ENCODE results near the gene ANKRD66. TPM values are rescaled to one million over a fixed set of nuclear protein-coding genes. Genes with fewer than 3 reads are reported as not detected.

ANKRD66 gene
- total RNA-seq, 1 experiment from 2014 or later = not detected

GRCh38 chr6:46748940-46749503, 2.3 kb downstream of the ANKRD66 start:
- no peak overlapping the region for H3K9ac ChIP-seq (ENCODE audit: extremely low read depth, insufficient read length, low read length)
- no peak overlapping the region for H3K14ac ChIP-seq (ENCODE audit: insufficient read depth, low read length)
- H2AK5ac ChIP-seq (ENCODE audit: insufficient read length, low read length) = no peak overlapping the region
- no peaks in the 10 kb centered on the region for H3K23me2 ChIP-seq (ENCODE audit: insufficient read length, low read depth, low read length, poor library complexity, severe bottlenecking)
- H3K23ac ChIP-seq (ENCODE audit: insufficient read length, low read depth, low read length) = no peak overlapping the region
- H2BK120ac ChIP-seq (ENCODE audit: low read depth, low read length, poor library complexity, severe bottlenecking) = no peak overlapping the region
- no peaks in the 10 kb centered on the region for H3K27me3 ChIP-seq (ENCODE audit: insufficient read depth, low read length)
- no peak overlapping the region for H2AFZ ChIP-seq (ENCODE audit: low read length)
- no peak overlapping the region for H3K56ac ChIP-seq (ENCODE audit: insufficient read length, low read depth, low read length)
- no peak overlapping the region for H3K4me2 ChIP-seq (ENCODE audit: insufficient read depth, insufficient read length, low read length)
- Mint-ChIP-seq H3K4me3 (no peak overlapping the region), H3K36me3 (ENCODE audit: insufficient read depth in 1 of 3, low read depth in 3 of 3) (no peaks in the 10 kb centered on the region), H3K27ac (peak overlapping the region in 2 of 3 experiments; percentile 9 to 95; a peak in 1 of 7 replicates), H3K27me3 (ENCODE audit: low read depth) (peaks cover 18% of the 10 kb centered on the region), H3K4me1 (peaks cover 18 to 19% of the 10 kb centered on the region in 2 experiments), H3K9me3 (no peaks in the 10 kb centered on the region; a peak in 1 of 5 replicates)
- peaks cover 2% of the 10 kb centered on the region; the same call in 1 of the 2 replicates for H3K4me1 ChIP-seq (ENCODE audit: insufficient read depth, low read length)
- no peak overlapping the region for H3K4ac ChIP-seq (ENCODE audit: low read depth, low read length)
- H3K18ac ChIP-seq (ENCODE audit: insufficient read length, low read depth, low read length) = no peak overlapping the region
- H2BK20ac ChIP-seq (ENCODE audit: low read depth, low read length, poor library complexity, severe bottlenecking) = no peak overlapping the region
- H3K79me1 ChIP-seq (ENCODE audit: insufficient read depth, low read depth, low read length, poor library complexity, severe bottlenecking) = no peaks in the 10 kb centered on the region
- H3K27ac ChIP-seq (ENCODE audit: insufficient read length, low read depth, low read length) = no peak overlapping the region
- no CpG with 5 or more reads among the region's 5 CpGs for WGBS (ENCODE audit: extremely low coverage, insufficient read length, low lambda C conversion rate)
- H3K9me3 ChIP-seq (ENCODE audit: control insufficient read depth, low read depth, low read length) = no peaks in the 10 kb centered on the region
- no peaks in the 10 kb centered on the region for H3K79me2 ChIP-seq (ENCODE audit: insufficient read depth, low read length)
- DNase-seq = no peak
- H2BK15ac ChIP-seq (ENCODE audit: low read depth, low read length) = no peak overlapping the region
- H4K20me1 ChIP-seq (ENCODE audit: control insufficient read depth, insufficient read depth, insufficient read length) = no peaks in the 10 kb centered on the region
- H2BK12ac ChIP-seq (ENCODE audit: insufficient read length, low read depth, low read length) = no peak overlapping the region
- no peak overlapping the region for H3T11ph ChIP-seq (ENCODE audit: low read length)
- no peak overlapping the region for H4K5ac ChIP-seq (ENCODE audit: insufficient read length, low read depth, low read length)
- no peak overlapping the region for H4K91ac ChIP-seq (ENCODE audit: insufficient read length, low read depth, low read length)
- H2BK5ac ChIP-seq (ENCODE audit: insufficient read length, low read length) = no peak overlapping the region
- TF ChIP-seq CTCF (conservative IDR thresholded peaks at IDR 0.05) = no peak
- H4K8ac ChIP-seq (replicated peaks; ENCODE audit: insufficient read length, low read depth, low read length) = no peak overlapping the region
